ENCODE data around the gene ADAMTS9.

Gene ADAMTS9

GRCh38 chr3:64539451-64540196, 148.2 kb downstream of the ADAMTS9 start:
- no peaks in the 10 kb centered on the region for H3K79me2 ChIP-seq (ENCODE audit: low read length)
- no peaks in the 10 kb centered on the region for H3K9me3 ChIP-seq (ENCODE audit: insufficient read depth, low read length)
- no peak for TF ChIP-seq EZH2phosphoT487 (IDR thresholded peaks at IDR 0.05; ENCODE audit: low read depth)
- TF ChIP-seq, protein P1, sequence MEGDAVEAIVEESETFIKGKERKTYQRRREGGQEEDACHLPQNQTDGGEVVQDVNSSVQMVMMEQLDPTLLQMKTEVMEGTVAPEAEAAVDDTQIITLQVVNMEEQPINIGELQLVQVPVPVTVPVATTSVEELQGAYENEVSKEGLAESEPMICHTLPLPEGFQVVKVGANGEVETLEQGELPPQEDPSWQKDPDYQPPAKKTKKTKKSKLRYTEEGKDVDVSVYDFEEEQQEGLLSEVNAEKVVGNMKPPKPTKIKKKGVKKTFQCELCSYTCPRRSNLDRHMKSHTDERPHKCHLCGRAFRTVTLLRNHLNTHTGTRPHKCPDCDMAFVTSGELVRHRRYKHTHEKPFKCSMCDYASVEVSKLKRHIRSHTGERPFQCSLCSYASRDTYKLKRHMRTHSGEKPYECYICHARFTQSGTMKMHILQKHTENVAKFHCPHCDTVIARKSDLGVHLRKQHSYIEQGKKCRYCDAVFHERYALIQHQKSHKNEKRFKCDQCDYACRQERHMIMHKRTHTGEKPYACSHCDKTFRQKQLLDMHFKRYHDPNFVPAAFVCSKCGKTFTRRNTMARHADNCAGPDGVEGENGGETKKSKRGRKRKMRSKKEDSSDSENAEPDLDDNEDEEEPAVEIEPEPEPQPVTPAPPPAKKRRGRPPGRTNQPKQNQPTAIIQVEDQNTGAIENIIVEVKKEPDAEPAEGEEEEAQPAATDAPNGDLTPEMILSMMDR (IDR thresholded peaks at IDR 0.05; ENCODE audit: low read depth, low read length) = no peak
- H4K20me1 ChIP-seq (ENCODE audit: insufficient read depth, low read length) = no peaks in the 10 kb centered on the region
- no peak overlapping the region for H2AFZ ChIP-seq (ENCODE audit: low read depth, low read length)
- no peaks in the 10 kb centered on the region for H3K36me3 ChIP-seq (replicated peaks; ENCODE audit: low read depth, low read length)
- no peak overlapping the region for H3K9ac ChIP-seq (ENCODE audit: low read length)
- no peak overlapping the region for H3K27ac ChIP-seq (ENCODE audit: low read length)
- no peak overlapping the region for H3K4me2 ChIP-seq (ENCODE audit: low read length)
- H3K4me1 ChIP-seq (ENCODE audit: low read length) = no peaks in the 10 kb centered on the region
- no peak overlapping the region for H3K4me3 ChIP-seq (ENCODE audit: low read length)
- H3K27me3 ChIP-seq (ENCODE audit: low read depth, low read length) = peaks cover 46% of the 10 kb centered on the region

DNA sequence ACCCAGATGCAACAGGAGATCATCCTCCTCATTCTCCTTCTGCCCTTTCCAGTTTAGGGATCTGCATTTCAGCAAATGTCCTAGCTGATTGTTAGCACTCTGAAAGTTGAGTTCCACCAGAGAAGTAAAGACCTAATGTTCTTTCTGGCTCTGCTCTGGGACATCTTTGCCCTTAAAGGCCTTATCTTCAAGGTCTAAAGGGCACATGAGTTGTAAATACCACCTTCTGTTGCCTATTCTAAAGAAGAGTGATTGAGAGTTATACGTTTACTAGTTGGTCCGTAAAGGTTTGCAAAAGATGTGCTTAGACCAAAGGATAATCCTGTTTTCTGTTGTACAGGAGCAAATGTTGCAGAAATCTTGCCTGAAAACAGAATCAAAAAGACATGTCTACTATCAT, 151.6 kb downstream of the ADAMTS9 start:
- peaks cover 9% of the 10 kb centered on the region; the same call in 1 of the 2 replicates for H3K4me1 ChIP-seq (ENCODE audit: low read length)
- H3K27me3 ChIP-seq (ENCODE audit: low read depth, low read length) = peaks cover 66% of the 10 kb centered on the region
- no peaks in the 10 kb centered on the region for H4K20me1 ChIP-seq (ENCODE audit: insufficient read depth, low read length)
- no peak overlapping the region for H3K9ac ChIP-seq (ENCODE audit: low read length)
- no peaks in the 10 kb centered on the region for H3K79me2 ChIP-seq (ENCODE audit: low read length)
- no peak overlapping the region for H2AFZ ChIP-seq (ENCODE audit: low read depth, low read length)
- H3K4me3 ChIP-seq (ENCODE audit: low read length) = no peak overlapping the region
- no peak overlapping the region for H3K27ac ChIP-seq (ENCODE audit: low read length)
- H3K36me3 ChIP-seq (replicated peaks; ENCODE audit: low read depth, low read length) = no peaks in the 10 kb centered on the region
- no peak for TF ChIP-seq EZH2phosphoT487 (IDR thresholded peaks at IDR 0.05; ENCODE audit: low read depth)
- TF ChIP-seq, protein P1 (IDR thresholded peaks at IDR 0.05; ENCODE audit: low read depth, low read length) = no peak
- no peaks in the 10 kb centered on the region for H3K9me3 ChIP-seq (ENCODE audit: insufficient read depth, low read length)
- no peak overlapping the region for H3K4me2 ChIP-seq (ENCODE audit: low read length)

DNA sequence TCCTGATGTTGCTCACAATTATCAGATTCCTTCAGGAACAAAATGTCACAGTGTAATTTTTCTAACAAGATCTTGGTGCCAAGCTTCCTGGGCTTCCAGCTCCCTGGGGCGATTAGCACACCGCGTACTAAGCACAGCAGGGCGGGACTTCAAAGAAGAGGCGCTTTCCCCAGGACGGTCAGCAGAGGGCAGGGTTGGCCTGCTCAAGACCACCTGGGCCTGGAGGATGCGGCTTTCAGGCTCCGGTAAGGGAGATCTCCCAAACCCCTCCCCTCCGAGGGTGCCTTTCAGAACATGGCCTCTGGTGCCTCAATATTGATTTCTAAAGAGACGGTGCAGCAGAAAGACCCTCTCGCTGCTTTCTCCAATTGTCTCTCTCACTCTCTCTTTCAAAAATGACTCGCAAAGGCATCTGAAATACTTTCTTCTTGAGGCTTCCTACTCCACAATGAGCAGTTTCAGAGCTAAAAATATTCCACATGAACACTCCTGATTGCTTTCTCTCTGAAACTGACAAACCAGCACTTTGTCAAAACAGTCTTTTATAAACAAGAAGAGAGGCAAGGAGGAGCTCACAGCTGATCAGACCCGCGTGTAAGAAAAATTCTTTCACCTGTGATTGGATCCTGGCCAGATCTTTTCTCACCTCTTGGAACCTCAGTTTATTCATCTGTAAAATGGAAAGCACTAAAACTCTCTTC, 154.0 kb downstream of the ADAMTS9 start:
- no peak for TF ChIP-seq EZH2phosphoT487 (IDR thresholded peaks at IDR 0.05; ENCODE audit: low read depth)
- TF ChIP-seq, protein P1 (IDR thresholded peaks at IDR 0.05; ENCODE audit: low read depth, low read length) = peak; percentile 95
- H3K36me3 ChIP-seq (replicated peaks; ENCODE audit: low read depth, low read length) = no peaks in the 10 kb centered on the region
- H3K4me1 ChIP-seq (ENCODE audit: low read length) = peaks cover 9% of the 10 kb centered on the region; the same call in 1 of the 2 replicates
- no peak overlapping the region for H3K9ac ChIP-seq (ENCODE audit: low read length)
- peak overlapping the region; percentile 80 for H2AFZ ChIP-seq (ENCODE audit: low read depth, low read length)
- H3K4me3 ChIP-seq (ENCODE audit: low read length) = peak overlapping the region; percentile 58
- H3K4me2 ChIP-seq (ENCODE audit: low read length) = peak overlapping the region; percentile 63
- no peaks in the 10 kb centered on the region for H4K20me1 ChIP-seq (ENCODE audit: insufficient read depth, low read length)
- no peaks in the 10 kb centered on the region for H3K79me2 ChIP-seq (ENCODE audit: low read length)
- peaks cover 50% of the 10 kb centered on the region for H3K27me3 ChIP-seq (ENCODE audit: low read depth, low read length)
- H3K27ac ChIP-seq (ENCODE audit: low read length) = no peak overlapping the region
- no peaks in the 10 kb centered on the region for H3K9me3 ChIP-seq (ENCODE audit: insufficient read depth, low read length)

DNA sequence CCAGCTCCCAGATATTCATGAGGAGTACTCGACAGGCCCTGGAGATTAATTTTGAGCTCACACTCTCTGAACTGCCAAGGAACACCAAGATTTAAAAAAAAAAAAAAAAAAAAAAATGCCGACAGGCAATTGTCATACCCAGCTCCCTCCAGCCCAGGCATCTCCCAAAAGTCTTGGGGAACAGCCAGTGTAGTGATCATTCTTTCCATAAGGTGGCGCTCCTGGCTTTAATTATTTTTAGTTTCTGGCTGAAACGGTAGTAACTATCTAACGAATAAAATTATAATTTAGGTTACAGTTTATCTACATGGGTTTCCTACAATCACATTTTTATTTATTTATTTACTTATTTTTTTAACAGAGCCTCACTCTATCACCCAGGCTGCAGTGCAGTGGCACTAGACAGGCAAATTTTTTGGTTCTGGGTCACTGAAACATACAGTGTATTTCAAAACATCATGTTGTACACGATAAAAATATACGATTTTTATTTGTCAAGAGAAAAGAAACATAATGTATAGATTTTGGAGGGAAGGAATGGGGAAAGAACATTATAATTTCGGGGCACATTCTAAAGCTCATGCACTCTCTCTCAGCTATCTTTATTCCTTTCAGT, 157.3 kb downstream of the ADAMTS9 start:
- Histone ChIP-seq H3K79me2 (ENCODE audit: low read length) (no peaks in the 10 kb centered on the region), H4K20me1 (ENCODE audit: insufficient read depth, low read length) (no peaks in the 10 kb centered on the region), H3K9me3 (ENCODE audit: insufficient read depth, low read length) (no peaks in the 10 kb centered on the region), H3K27me3 (ENCODE audit: low read depth, low read length) (peaks cover 27% of the 10 kb centered on the region), H3K9ac (ENCODE audit: low read length) (no peak overlapping the region), H3K36me3 (replicated peaks; ENCODE audit: low read depth, low read length) (no peaks in the 10 kb centered on the region), H3K4me3 (ENCODE audit: low read length) (no peak overlapping the region), H3K4me2 (ENCODE audit: low read length) (no peak overlapping the region), H3K4me1 (ENCODE audit: low read length) (peaks cover 9% of the 10 kb centered on the region; the same call in 1 of the 2 replicates), H3K27ac (ENCODE audit: low read length) (no peak overlapping the region), H2AFZ (ENCODE audit: low read depth, low read length) (no peak overlapping the region)
- TF ChIP-seq, protein P1 (IDR thresholded peaks at IDR 0.05; ENCODE audit: low read depth, low read length) = peak; percentile 73
- TF ChIP-seq EZH2phosphoT487 (IDR thresholded peaks at IDR 0.05; ENCODE audit: low read depth) = no peak

Data from OCI-LY3 (cell line).